Left colon (tissue), 2 donors: Measurements from ENCODE around the gene INTS3. TPM values are rescaled to one million over a fixed set of nuclear protein-coding genes. Genes with fewer than 3 reads are reported as not detected.

Source experiments
- ATAC-seq: fragments of 200-7000 bp; cut with Tn5 transposase; one replicate; pipeline ENCODE4 v1.9.1; 2020; ENCODE audit warnings: mild to moderate bottlenecking, moderate library complexity
- DNase-seq, 2 donors: peaks; one replicate each; pipeline ENCODE4 v3.0.0-alpha.2; 2020
- intact Hi-C, 2 donors: fragments of 100-400 bp; cut with DNase I in 1 of 2; cut with micrococcal nuclease in 1 of 2; formaldehyde crosslinking; loops; one replicate each; pipeline versions ENCODE4 v1.11.2 to v1.14.0; 2022; cut with DNase I, micrococcal nuclease
- long read RNA-seq: library from polyadenylated mRNA; unstranded; transcript quantifications from one replicate; pipeline ENCODE4 v2.0.0, GENCODE V29; 2021
- total RNA-seq, 2 donors: library from RNA; stranded (reverse); fragmentation: NEBNext Ultra II Directional; extraction: Animal tissue kit (Norgen Biotek cat#: 25700); gene quantifications; one replicate each; pipeline ENCODE4 v1.2.1, GENCODE V29; 2021
- donor health status: DM: no; HTN: no; CAD: no.
- donor health status: DM: yes; HTN: yes; CAD: no.

INTS3 gene
- 10 to 100 TPM; 25.8 to 28.1 TPM for total RNA-seq
- long read RNA-seq, full-length matches to known transcripts = 3 of 12 reads
- long read RNA-seq, partial matches to known transcripts = 8 of 12 reads
- long read RNA-seq, other reads (novel, unspliced or antisense) = 1 of 12 reads

- DNase-seq (peak; percentile 98 to 100), ATAC-seq (peak; percentile 99)
- intact Hi-C loops = no loop called here
Measured at GRCh38 chr1:153727463-153728304, at the start of gene INTS3. TSS of gene INTS3 (plus strand) at chr1:153728050. CDS start at chr1:153728635, 585 bp downstream.

- peak; percentile 54 for ATAC-seq
- intact Hi-C loops = loop anchor here in 1 of 2 donors (10.0 kb wide), 1 partner anchor 306 kb away; the partner anchor contains the start of gene RAB13
Measured at GRCh38 chr1:153678519-153679336, 49.1 kb upstream of the INTS3 start, which contains the start of gene NPR1. TSS of gene NPR1 (plus strand) at chr1:153678688. CDS start at chr1:153679109, 421 bp downstream.

GRCh38 chr1:153679337-153680119, 48.3 kb upstream of the INTS3 start:
- DNase-seq = no peak
- intact Hi-C loops = loop anchor here in 1 of 2 donors (10.0 kb wide), 1 partner anchor 305 kb away; the partner anchor contains the start of gene RAB13
- peak; percentile 35 for ATAC-seq

More at GRCh38 chr1:153678519-153679336, 49.1 kb upstream of the INTS3 start, which contains the start of gene NPR1:
- peak; percentile 45 to 53 for DNase-seq

- DNase-seq (no peak), ATAC-seq (no peak)
- intact Hi-C loops = no loop called here
Measured at GRCh38 chr1:153680120-153680403, 47.8 kb upstream of the INTS3 start.

GRCh38 chr1:153682730-153683129, 45.1 kb upstream of the INTS3 start:
- intact Hi-C loops = no loop called here

GRCh38 chr1:153683854-153684253, 44.0 kb upstream of the INTS3 start:
- DNase-seq (no peak), ATAC-seq (peak; percentile 70)
- intact Hi-C loops = no loop called here

More at GRCh38 chr1:153682730-153683129, 45.1 kb upstream of the INTS3 start:
- ATAC-seq (no peak), DNase-seq (no peak)

- intact Hi-C loops = no loop called here
- no peak for DNase-seq
- no peak for ATAC-seq
Measured at GRCh38 chr1:153684892-153685291, 43.0 kb upstream of the INTS3 start.

GRCh38 chr1:153685544-153686340, 42.1 kb upstream of the INTS3 start:
- intact Hi-C loops = no loop called here

GRCh38 chr1:153687346-153688125, 40.3 kb upstream of the INTS3 start:
- no peak for DNase-seq
- no peak for ATAC-seq
- intact Hi-C loops = no loop called here

More at GRCh38 chr1:153685544-153686340, 42.1 kb upstream of the INTS3 start:
- ATAC-seq = no peak
- no peak for DNase-seq

- ATAC-seq (no peak), DNase-seq (no peak)
- intact Hi-C loops = no loop called here
Measured at GRCh38 chr1:153688276-153688675, 39.6 kb upstream of the INTS3 start.

- ATAC-seq (no peak), DNase-seq (no peak)
- intact Hi-C loops = no loop called here
Measured at GRCh38 chr1:153688736-153689328, 39.0 kb upstream of the INTS3 start.

GRCh38 chr1:153693466-153693865, 34.4 kb upstream of the INTS3 start:
- no peak for DNase-seq
- no peak for ATAC-seq
- intact Hi-C loops = no loop called here

- DNase-seq (no peak), ATAC-seq (no peak)
- intact Hi-C loops = no loop called here
Measured at GRCh38 chr1:153696741-153697140, 31.1 kb upstream of the INTS3 start.

- intact Hi-C loops = no loop called here
- DNase-seq (peak in 1 of 2 donors; percentile 29), ATAC-seq (no peak)
Measured at GRCh38 chr1:153697191-153698019, 30.4 kb upstream of the INTS3 start.

- ATAC-seq (no peak), DNase-seq (no peak)
- intact Hi-C loops = no loop called here
Measured at GRCh38 chr1:153698020-153698922, 29.6 kb upstream of the INTS3 start.
